SK-N-SH (cell line): ENCODE data around the gene AMER1. TPM values are rescaled to one million over a fixed set of nuclear protein-coding genes. Genes with fewer than 3 reads are reported as not detected.
A peak's percentile ranks its signal among the peaks of the same experiment; 100 is the strongest.

Experiments used
- CTCF ChIA-PET: fragments of 300-600, 350-600 bp; formaldehyde crosslinking; extraction: SDS; loops from one replicate; lab custom pipeline; 2021; lab: Yijun Ruan, JAX
- POLR2A ChIA-PET: fragments of 350-600 bp; sonication (Branson Sonifier 250); formaldehyde crosslinking; extraction: SDS; loops from one replicate; lab custom pipeline; 2020; ENCODE audit warnings: antibody characterized with exemption, inconsistent platforms; lab: Yijun Ruan, JAX
- DNase-seq: peaks from one replicate; pipeline ENCODE4 v3.0.0; 2012
- H2AFZ ChIP-seq: fragments of 200-600 bp; sonication (generic); 2 replicates; pipeline ENCODE4 v1.8.1; 2016; ENCODE audit warnings: antibody characterized with exemption, mild to moderate bottlenecking, low read depth
- H3F3A ChIP-seq: fragments of 200-600 bp; sonication (generic); replicated peaks from 2 replicates; pipeline ENCODE3; 2016; ENCODE audit warnings: antibody characterized with exemption, mild to moderate bottlenecking; ENCODE audit not compliant: insufficient read depth
- H3K27ac ChIP-seq, 2 experiments: fragments of 200-500 bp in 1 of 2; fragments of 200-600 bp in 1 of 2; sonication (Bioruptor generic) in 1 of 2; sonication (generic), shearing (Covaris generic) in 1 of 2; 2 replicates each; pipeline versions ENCODE4 v1.5.1 to v1.6.1; 2014 to 2016; ENCODE audit warnings: low read depth in 2 of 2, inconsistent platforms in 1 of 2, low read length in 1 of 2, mild to moderate bottlenecking in 1 of 2, mixed read lengths in 1 of 2
- H3K27me3 ChIP-seq: fragments of 200-600 bp; sonication (generic), shearing (Covaris generic); 2 replicates; pipeline ENCODE4 v1.6.1; 2016; ENCODE audit warnings: mixed run types; ENCODE audit not compliant: insufficient read depth
- H3K36me3 ChIP-seq, 2 experiments: fragments of 200-500 bp in 1 of 2; fragments of 200-600 bp in 1 of 2; sonication (Bioruptor generic) in 1 of 2; sonication (generic) in 1 of 2; replicated peaks in 1 of 2; 2 replicates each; pipeline versions ENCODE3 to v1.5.1; 2014 to 2016; ENCODE audit warnings: low read length in 1 of 2, mild to moderate bottlenecking in 1 of 2; ENCODE audit not compliant: insufficient read depth in 2 of 2, control insufficient read depth in 1 of 2
- H3K4me1 ChIP-seq, 2 experiments: fragments of 200-500 bp in 1 of 2; fragments of 200-600 bp in 1 of 2; sonication (Bioruptor generic) in 1 of 2; sonication (generic), shearing (Covaris generic) in 1 of 2; 2 replicates each; pipeline versions ENCODE4 v1.5.1 to v1.6.1; 2014 to 2016; ENCODE audit warnings: low read depth in 1 of 2, low read length in 1 of 2, mixed run types in 1 of 2; ENCODE audit not compliant: insufficient read depth in 2 of 2, control insufficient read depth in 1 of 2
- H3K4me2 ChIP-seq: fragments of 200-600 bp; sonication (generic), shearing (Covaris generic); 2 replicates; pipeline ENCODE4 v1.6.1; 2017; ENCODE audit warnings: mixed run types
- H3K4me3 ChIP-seq, 2 experiments: fragments of 200-500 bp in 1 of 2; fragments of 200-600 bp in 1 of 2; sonication (Bioruptor generic) in 1 of 2; sonication (generic), shearing (Covaris generic) in 1 of 2; 2 replicates each; pipeline versions ENCODE4 v1.5.1 to v1.8.1; 2014 to 2016; ENCODE audit warnings: low read depth in 2 of 2, inconsistent platforms in 1 of 2, low read length in 1 of 2, mild to moderate bottlenecking in 1 of 2, mixed read lengths in 1 of 2, moderate library complexity in 1 of 2
- H3K79me2 ChIP-seq: fragments of 200-600 bp; sonication (generic); 2 replicates; pipeline ENCODE4 v1.8.1; 2017; ENCODE audit warnings: mild to moderate bottlenecking; ENCODE audit not compliant: insufficient read depth
- H3K9ac ChIP-seq: fragments of 200-600 bp; sonication (generic); 2 replicates; pipeline ENCODE4 v1.6.1; 2017; ENCODE audit warnings: mixed run types
- H3K9me2 ChIP-seq: fragments of 200-600 bp; sonication (generic); 2 replicates; pipeline ENCODE4 v1.6.1; 2017; ENCODE audit warnings: mixed run types
- H3K9me3 ChIP-seq: fragments of 200-600 bp; sonication (generic); 2 replicates; pipeline ENCODE4 v1.6.1; 2017; ENCODE audit warnings: mixed run types, mild to moderate bottlenecking, moderate library complexity
- H4K20me1 ChIP-seq: fragments of 200-600 bp; sonication (generic); 2 replicates; pipeline ENCODE4 v1.6.1; 2017; ENCODE audit warnings: mild to moderate bottlenecking, mixed run types; ENCODE audit not compliant: insufficient read depth
- CTCF ChIP-seq: fragments of 200-600 bp; sonication (generic); IDR thresholded peaks from 2 replicates; pipeline ENCODE4 v1.6.1; 2017; ENCODE audit warnings: antibody characterized with exemption, mild to moderate bottlenecking, moderate library complexity
- GABPA ChIP-seq: IDR thresholded peaks from 2 replicates; pipeline ENCODE4 v1.4.0; 2012; ENCODE audit warnings: low read depth, mild to moderate bottlenecking
- PBX3 ChIP-seq: IDR thresholded peaks from 2 replicates; pipeline ENCODE4; 2012
- RAD21 ChIP-seq: IDR thresholded peaks from 2 replicates; pipeline ENCODE4 v1.6.1; 2012; ENCODE audit warnings: mild to moderate bottlenecking, low read length
- RCOR1 ChIP-seq: fragments of 150-350 bp; IDR thresholded peaks from 2 replicates; pipeline ENCODE4 v1.6.1; 2017; ENCODE audit warnings: antibody characterized with exemption, low read length
- SIN3A ChIP-seq: IDR thresholded peaks from 2 replicates; pipeline ENCODE4 v1.6.1; 2012; ENCODE audit warnings: low read depth, mild to moderate bottlenecking, low read length, moderate library complexity, borderline replicate concordance
- SMC3 ChIP-seq: IDR thresholded peaks from 2 replicates; pipeline ENCODE4 v1.6.1; 2012; ENCODE audit warnings: low read depth, low read length, improper control_type of control experiment
- WGBS: methylation state at CpG from one replicate; pipeline ENCODE4 v1.1.6; 2017; ENCODE audit warnings: low lambda C conversion rate; 5-methylcytosine and 5-hydroxymethylcytosine counted together
- polyA plus RNA-seq, 3 experiments: library from polyadenylated mRNA; depleted of rRNA; stranded (reverse); fragments of >200 nt; gene quantifications; 2 replicates each; pipeline ENCODE4 v1.2.3, GENCODE V29; 2012

Gene AMER1
- polyA plus RNA-seq, 1 of the 3 experiments (the other 2 are of a cell fraction) = 0.67 TPM

- H3K9ac ChIP-seq = no peak overlapping the region
- no peaks in the 10 kb centered on the region for H3K27me3 ChIP-seq
- no peaks in the 10 kb centered on the region for H3K9me3 ChIP-seq
- H3K27ac ChIP-seq = peak overlapping the region in 1 of 2 experiments; percentile 30; a peak in 1 of 4 replicates
- H3K79me2 ChIP-seq = no peaks in the 10 kb centered on the region
- no peaks in the 10 kb centered on the region for H3K36me3 ChIP-seq
- DNase-seq = no peak
- no peak overlapping the region for H2AFZ ChIP-seq
- no peak for TF ChIP-seq GABPA
- TF ChIP-seq PBX3 = 0 out of 2 replicates have a peak, but pooled peaks have one; percentile 26
- 45% methylated on average over 2 of the region's 2 CpGs for WGBS
- 0 out of 2 replicates have a peak overlapping the region, but pooled peaks have one; percentile 95 for H3K4me2 ChIP-seq
- H4K20me1 ChIP-seq = peaks cover 11% of the 10 kb centered on the region; the same call in 1 of the 2 replicates
- H3K4me3 ChIP-seq = no peak overlapping the region
- peaks cover 7% of the 10 kb centered on the region for H3F3A ChIP-seq
- POLR2A ChIA-PET = no interaction called here
- no peaks in the 10 kb centered on the region for H3K9me2 ChIP-seq
- CTCF ChIA-PET = no interaction called here
- peaks cover 4 to 27% of the 10 kb centered on the region in 2 experiments; a peak in 1 of 4 replicates for H3K4me1 ChIP-seq
Observed at GRCh38 chrX:64202808-64203325, 2.6 kb downstream of the AMER1 start.

DNA sequence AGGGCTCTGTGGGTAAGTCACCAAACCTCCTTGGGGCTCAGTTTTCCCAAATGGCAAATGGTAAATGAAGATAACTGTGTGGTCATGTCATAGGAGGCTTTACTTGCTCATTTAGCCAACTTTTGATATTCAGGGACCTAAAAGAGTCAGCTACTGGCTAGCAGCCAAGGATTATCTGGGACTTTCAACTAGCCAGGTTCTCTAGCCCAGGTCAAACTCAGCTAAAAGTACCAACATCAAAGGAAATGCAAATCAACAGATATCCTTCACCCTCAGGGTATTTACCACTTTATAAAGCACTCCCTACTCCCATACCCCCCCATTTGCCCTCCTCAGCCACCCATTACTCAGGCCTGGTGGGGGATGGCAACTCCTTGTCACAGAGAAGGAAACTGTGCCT is 7.5 kb downstream of the AMER1 start:
- Histone ChIP-seq H2AFZ (no peak overlapping the region), H3K9me2 (no peaks in the 10 kb centered on the region), H4K20me1 (peaks cover 11% of the 10 kb centered on the region; the same call in 1 of the 2 replicates), H3K4me2 (no peak overlapping the region), H3K9ac (no peak overlapping the region), H3K79me2 (no peaks in the 10 kb centered on the region)
- no peak for TF ChIP-seq CTCF
- no peak for TF ChIP-seq SMC3
- TF ChIP-seq, all 33 proteins: peak for 0
- H3K4me3 ChIP-seq = no peak overlapping the region
- no peaks in the 10 kb centered on the region for H3F3A ChIP-seq
- DNase-seq = no peak
- no peak overlapping the region for H3K27ac ChIP-seq
- H3K9me3 ChIP-seq = no peaks in the 10 kb centered on the region
- ChIA-PET POLR2A (no interaction called here), CTCF (no interaction called here)
- peaks cover 0 to 2% of the 10 kb centered on the region in 2 experiments for H3K36me3 ChIP-seq
- H3K4me1 ChIP-seq = peaks cover 0 to 11% of the 10 kb centered on the region in 2 experiments; a peak in 1 of 4 replicates
- no peaks in the 10 kb centered on the region for H3K27me3 ChIP-seq

DNA sequence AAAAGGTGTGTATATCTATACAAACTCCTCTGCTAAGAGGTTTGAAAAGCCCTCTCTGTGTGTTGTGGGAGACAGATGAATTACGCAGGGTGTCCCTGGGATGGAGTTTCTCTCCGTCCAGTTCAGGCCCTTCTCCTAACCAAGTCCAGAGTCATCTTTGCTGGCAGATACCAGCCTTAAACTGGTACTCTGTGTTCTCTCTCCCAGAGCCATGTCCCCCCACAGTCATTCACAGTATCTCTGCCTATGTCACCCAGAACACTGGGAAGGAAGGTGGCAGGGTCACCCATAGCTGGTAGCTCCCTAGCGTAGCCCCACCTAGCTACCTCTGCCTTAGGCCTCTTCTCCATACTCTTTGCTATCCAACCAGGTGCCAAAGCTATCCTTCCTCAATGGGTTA is 8.9 kb downstream of the AMER1 start:
- no peak overlapping the region for H3K4me2 ChIP-seq
- no peaks in the 10 kb centered on the region for H3K79me2 ChIP-seq
- POLR2A ChIA-PET = no interaction called here
- no peak overlapping the region for H3K27ac ChIP-seq
- H3K4me3 ChIP-seq = no peak overlapping the region
- no peak overlapping the region for H3K9ac ChIP-seq
- no peaks in the 10 kb centered on the region for H3K9me2 ChIP-seq
- peaks cover 0 to 6% of the 10 kb centered on the region in 2 experiments for H3K36me3 ChIP-seq
- DNase-seq = no peak
- H4K20me1 ChIP-seq = peaks cover 5% of the 10 kb centered on the region; the same call in 1 of the 2 replicates
- WGBS = 61% methylated on average over 3 of the region's 3 CpGs
- peaks cover 0 to 3% of the 10 kb centered on the region in 2 experiments; a peak in 1 of 4 replicates for H3K4me1 ChIP-seq
- H3K9me3 ChIP-seq = no peaks in the 10 kb centered on the region
- TF ChIP-seq RAD21 (no peak), RCOR1 (no peak), SIN3A (no peak)
- TF ChIP-seq, all 33 proteins: peak for 0
- CTCF ChIA-PET = interaction anchor here (1.3 kb wide), 1 partner anchor 8 kb away, joined by 6 read pairs; no protein-coding TSS in a partner anchor
- no peaks in the 10 kb centered on the region for H3F3A ChIP-seq
- no peak overlapping the region for H2AFZ ChIP-seq
- no peaks in the 10 kb centered on the region for H3K27me3 ChIP-seq
